Prostate gland (tissue), 2 donors: ENCODE measurements around the gene OR5K2. TPM values are rescaled to one million over a fixed set of nuclear protein-coding genes. Genes with fewer than 3 reads are reported as not detected.

Experiments
- DNase-seq: peaks from one replicate; pipeline ENCODE4 v3.0.0-alpha.2; 2019; ENCODE audit warnings: low spot score
- H3K27ac ChIP-seq, 2 donors: fragments of 200-600 bp; sonication (generic); 2 replicates each; pipeline ENCODE4 v1.5.1; 2017 to 2019
- H3K27me3 ChIP-seq: fragments of 200-600 bp; sonication (generic); replicated peaks from 2 replicates; pipeline ENCODE4 v1.5.1; 2019; ENCODE audit not compliant: insufficient read depth
- H3K36me3 ChIP-seq, 2 donors: fragments of 200-600 bp; sonication (generic); 1 replicate in 1 of 2; 2 replicates in 1 of 2; pipeline versions ENCODE4 v1.5.1 to v1.8.1; 2017 to 2019
- H3K4me1 ChIP-seq: fragments of 200-600 bp; sonication (generic); replicated peaks from 2 replicates; pipeline ENCODE4 v1.5.1; 2019
- H3K4me3 ChIP-seq, 2 donors: fragments of 200-600 bp; sonication (generic); 2 replicates each; pipeline ENCODE4 v1.5.1; 2017 to 2019
- H3K9me3 ChIP-seq: fragments of 200-600 bp; sonication (generic); 2 replicates; pipeline ENCODE4 v1.5.1; 2017
- CTCF ChIP-seq, 4 experiments: fragments of 200-600 bp in 2 of 4; fragments of 450-650 bp in 2 of 4; sonication (generic) in 2 of 4; IDR thresholded peaks; 1 replicate in 3 of 4; 2 replicates in 1 of 4; pipeline ENCODE4 v1.5.1; 2016 to 2019; ENCODE audit warnings: antibody characterized with exemption in 4 of 4, mild to moderate bottlenecking in 2 of 4, moderate library complexity in 2 of 4
- POLR2A ChIP-seq: fragments of 450-650 bp; IDR thresholded peaks from one replicate; pipeline ENCODE4 v1.6.1; 2016; ENCODE audit warnings: antibody characterized with exemption, mild to moderate bottlenecking
- POLR2AphosphoS5 ChIP-seq: sonication (generic); formaldehyde crosslinking; IDR thresholded peaks from one replicate; pipeline ENCODE4 v1.6.1; 2017; ENCODE audit warnings: antibody characterized with exemption
- WGBS: methylation state at CpG from one replicate; pipeline ENCODE4 v1.1.5; 2018; 5-methylcytosine and 5-hydroxymethylcytosine counted together
- intact Hi-C: fragments of 100-400 bp; cut with DNase I; formaldehyde crosslinking; loops from one replicate; pipeline ENCODE4 v1.14.2; 2022
- total RNA-seq, 2 donors: library from RNA; depleted of rRNA; stranded (reverse); fragments of >200 nt; gene quantifications; one replicate each; pipeline ENCODE4 v1.1.0, GENCODE V29; 2016

OR5K2 gene
- total RNA-seq, 2 donors from 2014 or later: not detected

GRCh38 chr3:98528474-98529346 is 31.2 kb downstream of the OR5K2 start:
- intact Hi-C loops: no loop called here
- no peaks in the 10 kb centered on the region for H3K27me3 ChIP-seq
- H3K4me3 ChIP-seq: no peak overlapping the region
- H3K27ac ChIP-seq: no peak overlapping the region
- TF ChIP-seq POLR2A (no peak), POLR2AphosphoS5 (no peak), CTCF (IDR thresholded peaks at IDR 0.05) (no peak)
- no peaks in the 10 kb centered on the region for H3K36me3 ChIP-seq
- H3K4me1 ChIP-seq: no peaks in the 10 kb centered on the region
- 48% methylated on average over 4 of the region's 4 CpGs for WGBS
- DNase-seq: no peak
- no peaks in the 10 kb centered on the region for H3K9me3 ChIP-seq

GRCh38 chr3:98529856-98530459 is 32.5 kb downstream of the OR5K2 start:
- no peak for TF ChIP-seq POLR2AphosphoS5
- no peak for TF ChIP-seq POLR2A
- no peak for TF ChIP-seq CTCF (IDR thresholded peaks at IDR 0.05)
- H3K27me3 ChIP-seq: no peaks in the 10 kb centered on the region
- 90% methylated on average over 8 of the region's 8 CpGs for WGBS
- no peak for DNase-seq
- no peak overlapping the region for H3K27ac ChIP-seq
- no peaks in the 10 kb centered on the region for H3K4me1 ChIP-seq
- H3K9me3 ChIP-seq: no peaks in the 10 kb centered on the region
- intact Hi-C loops: no loop called here
- no peaks in the 10 kb centered on the region for H3K36me3 ChIP-seq
- no peak overlapping the region for H3K4me3 ChIP-seq

GRCh38 chr3:98530676-98531075 is 33.2 kb downstream of the OR5K2 start:
- H3K4me3 ChIP-seq: no peak overlapping the region
- H3K27ac ChIP-seq: no peak overlapping the region
- no peaks in the 10 kb centered on the region for H3K9me3 ChIP-seq
- H3K36me3 ChIP-seq: no peaks in the 10 kb centered on the region
- no peak for TF ChIP-seq POLR2AphosphoS5
- TF ChIP-seq POLR2A: no peak
- no peak for TF ChIP-seq CTCF (IDR thresholded peaks at IDR 0.05)
- WGBS: 96% methylated on average over 2 of the region's 2 CpGs
- H3K4me1 ChIP-seq: no peaks in the 10 kb centered on the region
- no peaks in the 10 kb centered on the region for H3K27me3 ChIP-seq
- intact Hi-C loops: no loop called here
- no peak for DNase-seq

GRCh38 chr3:98531622-98532274 is 34.3 kb downstream of the OR5K2 start, which contains the start of gene GPR15:
TSS of gene GPR15 (plus strand) at chr3:98531978. CDS start at chr3:98532034, 56 bp downstream.
- intact Hi-C loops: no loop called here
- H3K9me3 ChIP-seq: no peaks in the 10 kb centered on the region
- no peaks in the 10 kb centered on the region for H3K27me3 ChIP-seq
- WGBS: 83% methylated on average over 7 of the region's 7 CpGs
- H3K4me3 ChIP-seq: no peak within 1 kb of the TSS
- no peak within 1 kb of the TSS for H3K27ac ChIP-seq
- TF ChIP-seq POLR2AphosphoS5: no peak
- TF ChIP-seq CTCF (IDR thresholded peaks at IDR 0.05): no peak
- no peak for TF ChIP-seq POLR2A
- H3K36me3 ChIP-seq: no peaks in the 10 kb centered on the region
- no peaks in the 10 kb centered on the region for H3K4me1 ChIP-seq
- DNase-seq: no peak
